Heart left ventricle (tissue), 16 donors: ENCODE data around the gene MSL1. TPM values are rescaled to one million over a fixed set of nuclear protein-coding genes. Genes with fewer than 3 reads are reported as not detected.

Experiments used
- ATAC-seq, 4 donors: fragments of 200-7000 bp; cut with Tn5 transposase; one replicate each; pipeline ENCODE4 v1.9.1; 2020 to 2022; ENCODE audit warnings: moderate library complexity in 4 of 4, mild to moderate bottlenecking in 3 of 4, moderate number of reproducible peaks in 1 of 4
- DNase-seq, 5 donors: peaks; one replicate each; pipeline ENCODE4 v3.0.0-alpha.2; 2020
- H3K27ac ChIP-seq, 12 donors: fragments of 200-600 bp; sonication (generic) in 4 of 12; one replicate each; pipeline versions ENCODE4 v1.5.0 to v1.8.0; 2016 to 2022; ENCODE audit warnings: mild to moderate bottlenecking in 2 of 12
- H3K27me3 ChIP-seq, 9 donors: fragments of 200-600 bp; sonication (generic) in 2 of 9; one replicate each; pipeline versions ENCODE4 v1.5.1 to v1.8.0; 2016 to 2022; ENCODE audit warnings: mild to moderate bottlenecking in 3 of 9
- H3K36me3 ChIP-seq, 9 donors: fragments of 200-600 bp; sonication (generic) in 2 of 9; one replicate each; pipeline versions ENCODE4 v1.5.0 to v1.8.0; 2018 to 2022; ENCODE audit warnings: mild to moderate bottlenecking in 2 of 9
- H3K4me1 ChIP-seq, 12 donors: fragments of 200-600 bp; sonication (generic) in 4 of 12; one replicate each; pipeline versions ENCODE4 v1.5.0 to v1.8.0; 2016 to 2022; ENCODE audit warnings: mild to moderate bottlenecking in 3 of 12
- H3K4me3 ChIP-seq, 12 donors: fragments of 200-600 bp; sonication (generic) in 4 of 12; one replicate each; pipeline versions ENCODE4 v1.5.0 to v1.8.0; 2017 to 2022; ENCODE audit warnings: mild to moderate bottlenecking in 9 of 12, moderate library complexity in 4 of 12
- H3K9me3 ChIP-seq, 12 donors: fragments of 200-600 bp; sonication (generic) in 4 of 12; one replicate each; pipeline versions ENCODE4 v1.5.0 to v1.8.0; 2016 to 2022; ENCODE audit warnings: mild to moderate bottlenecking in 1 of 12
- POLR2A ChIP-seq, 2 donors: fragments of 450-650 bp; IDR thresholded peaks; one replicate each; pipeline ENCODE4 v1.6.1; 2017; ENCODE audit warnings: antibody characterized with exemption in 2 of 2, mild to moderate bottlenecking in 2 of 2, moderate library complexity in 2 of 2
- WGBS, 4 donors: extraction: QIAGEN DNeasy Blood & Tissue Kit in 2 of 4; methylation state at CpG; one replicate each; pipeline versions ENCODE4 v1.1.5 to v1.1.7; 2013 to 2018; 5-methylcytosine and 5-hydroxymethylcytosine counted together
- intact Hi-C, 10 donors: fragments of 100-400 bp; cut with DNase I; formaldehyde crosslinking; loops; one replicate each; pipeline versions ENCODE4 v1.11.1 to v1.14.2; 2022
- polyA plus RNA-seq, 2 donors: library from polyadenylated mRNA; stranded (reverse); fragments of 200-250 nt; gene quantifications; one replicate each; pipeline ENCODE4 v1.2.3, GENCODE V29; 2013
- total RNA-seq, 9 donors: library from RNA; depleted of rRNA in 2 of 9; stranded (reverse); fragments of >200 nt in 2 of 9; fragmentation: NEBNext Ultra II Directional in 3 of 9; extraction: Animal tissue kit (Norgen Biotek cat#: 25700) in 3 of 9; gene quantifications; one replicate each; pipeline versions ENCODE4 v1.1.0 to v1.2.4, GENCODE V29; 2016 to 2023
- TF ChIP-seq, protein P1 (sequence below), 12 donors: fragments of 200-600 bp; sonication (generic) in 4 of 12; IDR thresholded peaks; one replicate each; pipeline versions ENCODE4 v1.5.0 to v1.8.0; 2018 to 2022; ENCODE audit warnings: antibody characterized with exemption in 12 of 12, mild to moderate bottlenecking in 5 of 12
- donor health status: ischemic (EF 13 %, LVEDD 7.1; RV severe dilation, severe dysfunction).
- donor health status: healthy with polysubstance abuse.
- donor health status: DM: no; HTN: yes; CAD: no.
- donor health status: DM: no; HTN: no; CAD: no.
- donor health status: ischemic (EF 25% LVEDD 6.9; RV normal size, moderate dysfunction).
- donor health status: ischemic (EF 25% LVEDD 5.7; RV mildly dilated, moderate dysfunction).
- donor health status: healthy.
- donor health status: DM: yes; HTN: yes; CAD: no.
- donor health status: ischemic (EF 35%, LVEDD 5.7; RV mildly dilated, moderate dysfunction).
- donor health status: nonischemic (EF 11% LVEDD 7.7; RV severe dilation, severe dysfunction).
- donor health status: DM: yes; HTN: yes; CAD: no.
- donor health status: PGD.
- donor health status: ischemic (EF 29% LVEDD 5.4; RV normal size, mild dysfunction).
- donor health status: nonischemic (EF 23%, LVEDD 6.1; RV moderate dilation, normal function).

Gene MSL1
- total and polyA plus RNA-seq, 11 donors: 32.0 to 54.7 (median 45.1) TPM

DNA sequence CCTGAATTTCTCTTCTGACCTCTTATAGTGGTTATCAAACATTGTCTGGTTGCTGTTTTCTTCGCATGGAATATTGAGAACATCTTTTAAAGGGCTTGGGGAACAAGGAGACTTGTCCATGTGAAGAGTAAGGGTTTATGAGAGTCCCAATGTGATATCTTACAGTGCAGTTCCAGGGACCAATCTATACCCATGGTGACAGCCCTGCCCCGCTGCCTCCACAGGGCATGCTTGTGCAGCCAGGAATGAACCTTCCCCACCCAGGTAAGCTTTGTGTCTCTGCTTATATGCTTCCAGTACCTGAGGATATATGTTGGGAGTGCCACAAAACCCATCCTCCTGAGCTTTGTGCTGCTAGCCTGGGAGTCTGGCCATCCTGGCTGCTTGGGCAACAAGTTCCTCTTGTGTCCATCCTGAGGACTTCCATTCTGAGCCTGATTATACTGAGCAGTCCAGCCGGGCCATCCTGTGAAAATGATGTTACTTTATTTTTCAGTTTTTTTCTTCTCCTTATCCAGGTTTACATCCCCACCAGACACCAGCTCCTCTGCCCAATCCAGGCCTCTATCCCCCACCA, 46.0 kb downstream of the MSL1 start:
- TF ChIP-seq, protein P1, sequence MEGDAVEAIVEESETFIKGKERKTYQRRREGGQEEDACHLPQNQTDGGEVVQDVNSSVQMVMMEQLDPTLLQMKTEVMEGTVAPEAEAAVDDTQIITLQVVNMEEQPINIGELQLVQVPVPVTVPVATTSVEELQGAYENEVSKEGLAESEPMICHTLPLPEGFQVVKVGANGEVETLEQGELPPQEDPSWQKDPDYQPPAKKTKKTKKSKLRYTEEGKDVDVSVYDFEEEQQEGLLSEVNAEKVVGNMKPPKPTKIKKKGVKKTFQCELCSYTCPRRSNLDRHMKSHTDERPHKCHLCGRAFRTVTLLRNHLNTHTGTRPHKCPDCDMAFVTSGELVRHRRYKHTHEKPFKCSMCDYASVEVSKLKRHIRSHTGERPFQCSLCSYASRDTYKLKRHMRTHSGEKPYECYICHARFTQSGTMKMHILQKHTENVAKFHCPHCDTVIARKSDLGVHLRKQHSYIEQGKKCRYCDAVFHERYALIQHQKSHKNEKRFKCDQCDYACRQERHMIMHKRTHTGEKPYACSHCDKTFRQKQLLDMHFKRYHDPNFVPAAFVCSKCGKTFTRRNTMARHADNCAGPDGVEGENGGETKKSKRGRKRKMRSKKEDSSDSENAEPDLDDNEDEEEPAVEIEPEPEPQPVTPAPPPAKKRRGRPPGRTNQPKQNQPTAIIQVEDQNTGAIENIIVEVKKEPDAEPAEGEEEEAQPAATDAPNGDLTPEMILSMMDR (IDR thresholded peaks at IDR 0.05): no peak
- no peak for TF ChIP-seq POLR2A (IDR thresholded peaks at IDR 0.05)
- Histone ChIP-seq H3K27ac (peak overlapping the region in 7 of 12 donors; percentile 8 to 63 (median 23)), H3K9me3 (no peaks in the 10 kb centered on the region), H3K4me3 (no peak overlapping the region), H3K27me3 (no peaks in the 10 kb centered on the region), H3K36me3 (peaks cover 0 to 100% (median 97%) of the 10 kb centered on the region in 9 donors), H3K4me1 (peaks cover 0 to 9% (median 4%) of the 10 kb centered on the region in 12 donors)
- no peak for DNase-seq
- WGBS, 4 donors: 82 to 96% (median 86%) methylated on average over 2 to 3 of the region's 3 CpGs
- ATAC-seq: no peak
- intact Hi-C loops: loop anchor here (1.0 to 10.0 kb wide), 14 partner anchors 45 to 155 kb away; partner anchors contain the start of genes CSF3 (in 4 of the 10) and MSL1 (in 1 of the 10)

DNA sequence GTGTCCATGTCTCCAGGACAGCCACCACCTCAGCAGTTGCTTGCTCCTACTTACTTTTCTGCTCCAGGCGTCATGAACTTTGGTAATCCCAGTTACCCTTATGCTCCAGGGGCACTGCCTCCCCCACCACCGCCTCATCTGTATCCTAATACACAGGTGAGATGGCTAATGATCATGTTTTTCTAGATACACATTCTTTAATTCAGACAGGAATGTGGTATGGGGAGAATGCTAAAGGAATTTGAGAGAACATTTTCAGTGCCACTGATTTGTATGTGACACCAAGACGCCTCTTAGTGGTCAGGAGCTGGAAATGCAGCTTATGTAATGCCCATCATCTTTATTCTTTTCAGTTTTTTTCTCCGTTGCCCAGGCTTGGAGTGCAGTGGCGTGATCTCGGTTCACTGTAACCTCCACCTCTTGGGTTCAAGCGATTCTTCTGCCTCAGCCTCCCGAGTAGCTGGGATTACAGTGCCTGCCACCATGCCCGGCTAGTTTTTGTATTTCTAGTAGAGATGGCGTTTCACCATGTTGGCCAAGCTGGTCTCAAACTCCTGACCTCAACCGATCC, 46.6 kb downstream of the MSL1 start:
- ATAC-seq: peak; percentile 32 to 69 (median 59)
- Histone ChIP-seq H3K4me3 (no peak overlapping the region), H3K27me3 (no peaks in the 10 kb centered on the region), H3K36me3 (peaks cover 0 to 99% (median 95%) of the 10 kb centered on the region in 9 donors), H3K27ac (peak overlapping the region in 7 of 12 donors; percentile 8 to 63 (median 23)), H3K9me3 (no peaks in the 10 kb centered on the region), H3K4me1 (peaks cover 0 to 9% (median 4%) of the 10 kb centered on the region in 12 donors)
- peak in 1 of 5 donors; percentile 32 for DNase-seq
- 41 to 44% (median 41%) methylated on average over 11 of the region's 11 CpGs for WGBS, 4 donors
- intact Hi-C loops: loop anchor here (1.0 to 10.0 kb wide), 12 partner anchors 46 to 156 kb away; partner anchors contain the start of genes CSF3 (in 4 of the 10) and MSL1 (in 1 of the 10)
- TF ChIP-seq, protein P1 (IDR thresholded peaks at IDR 0.05): peak; percentile 67 to 86 (median 80)
- no peak for TF ChIP-seq POLR2A (IDR thresholded peaks at IDR 0.05)

DNA sequence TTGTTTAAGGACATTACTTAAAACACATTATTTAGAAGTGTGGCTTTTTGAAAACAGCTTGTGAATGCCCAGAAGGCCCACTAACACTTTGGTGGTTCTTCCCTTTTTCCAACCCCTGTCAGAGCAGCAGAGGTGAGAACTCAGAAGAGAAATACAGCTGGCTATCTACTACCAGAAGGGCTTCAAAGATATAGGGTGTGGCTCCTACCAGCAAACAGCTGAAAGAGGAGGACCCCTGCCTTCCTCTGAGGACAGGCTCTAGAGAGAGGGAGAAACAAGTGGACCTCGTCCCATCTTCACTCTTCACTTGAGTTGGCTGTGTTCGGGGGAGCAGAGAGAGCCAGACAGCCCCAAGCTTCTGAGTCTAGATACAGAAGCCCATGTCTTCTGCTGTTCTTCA, 48.6 kb downstream of the MSL1 start:
- H3K27me3 ChIP-seq: no peaks in the 10 kb centered on the region
- intact Hi-C loops: loop anchor here in 1 of 10 donors (10.0 kb wide), 1 partner anchor 146 kb away; no protein-coding TSS in a partner anchor
- no peak overlapping the region for H3K4me3 ChIP-seq
- DNase-seq (no peak), ATAC-seq (no peak)
- H3K27ac ChIP-seq: no peak overlapping the region
- H3K36me3 ChIP-seq: peaks cover 0 to 99% (median 92%) of the 10 kb centered on the region in 9 donors
- 78 to 92% (median 84%) methylated on average over 2 of the region's 2 CpGs for WGBS, 4 donors
- no peak for TF ChIP-seq POLR2A (IDR thresholded peaks at IDR 0.05)
- TF ChIP-seq, protein P1 (IDR thresholded peaks at IDR 0.05): no peak
- H3K9me3 ChIP-seq: no peaks in the 10 kb centered on the region
- peaks cover 0 to 9% (median 4%) of the 10 kb centered on the region in 12 donors for H3K4me1 ChIP-seq

DNA sequence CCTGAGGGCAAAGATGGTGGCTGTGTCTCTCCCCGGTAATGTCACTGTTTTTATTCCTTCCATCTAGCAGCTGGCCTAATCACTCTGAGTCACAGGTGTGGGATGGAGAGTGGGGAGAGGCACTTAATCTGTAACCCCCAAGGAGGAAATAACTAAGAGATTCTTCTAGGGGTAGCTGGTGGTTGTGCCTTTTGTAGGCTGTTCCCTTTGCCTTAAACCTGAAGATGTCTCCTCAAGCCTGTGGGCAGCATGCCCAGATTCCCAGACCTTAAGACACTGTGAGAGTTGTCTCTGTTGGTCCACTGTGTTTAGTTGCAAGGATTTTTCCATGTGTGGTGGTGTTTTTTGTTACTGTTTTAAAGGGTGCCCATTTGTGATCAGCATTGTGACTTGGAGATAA, 50.0 kb downstream of the MSL1 start:
- peaks cover 0 to 98% (median 78%) of the 10 kb centered on the region in 9 donors for H3K36me3 ChIP-seq
- DNase-seq (no peak), ATAC-seq (no peak)
- peaks cover 0 to 10% (median 4%) of the 10 kb centered on the region in 12 donors for H3K4me1 ChIP-seq
- no peaks in the 10 kb centered on the region for H3K27me3 ChIP-seq
- no peak overlapping the region for H3K27ac ChIP-seq
- no peaks in the 10 kb centered on the region for H3K9me3 ChIP-seq
- no peak for TF ChIP-seq POLR2A (IDR thresholded peaks at IDR 0.05)
- TF ChIP-seq, protein P1 (IDR thresholded peaks at IDR 0.05): no peak
- intact Hi-C loops: loop anchor here in 1 of 10 donors (10.0 kb wide), 1 partner anchor 147 kb away; no protein-coding TSS in a partner anchor
- H3K4me3 ChIP-seq: no peak overlapping the region
- 89 to 100% (median 99%) methylated on average over 1 of the region's 1 CpG for WGBS, 4 donors
